ENCODE results near the gene E2F2. TPM values are rescaled to one million over a fixed set of nuclear protein-coding genes. Genes with fewer than 3 reads are reported as not detected.

E2F2 gene
- total and polyA plus RNA-seq, 2 of the 4 experiments (the other 2 are of a cell fraction) = 0.36 to 0.51 TPM

DNA sequence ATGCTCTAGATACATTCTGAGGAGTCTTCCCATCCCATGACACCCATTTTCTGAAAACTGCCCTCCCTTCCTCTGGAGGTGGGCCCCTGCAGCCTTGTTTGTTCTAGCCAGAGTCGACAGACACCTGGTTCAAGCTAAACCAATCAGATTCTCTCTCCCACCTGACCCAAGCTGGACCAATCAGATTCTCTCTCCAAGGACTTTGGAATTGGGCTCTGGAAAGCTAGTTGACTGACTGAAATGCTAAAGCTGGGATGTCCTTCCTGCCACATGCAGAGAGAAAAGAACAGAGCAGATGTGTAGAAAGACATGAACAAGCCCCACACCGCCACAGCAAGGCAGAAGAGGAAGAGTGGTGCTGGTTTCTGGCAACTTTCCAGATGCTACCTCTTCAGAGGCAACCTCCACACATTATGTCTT lies 71.7 kb downstream of the E2F2 start:
- BruUV-seq (replicated peaks) = no TSS peak
- no peak overlapping the region for H2BK20ac ChIP-seq (ENCODE audit: low read depth, low read length)
- H2BK15ac ChIP-seq (ENCODE audit: low read depth, low read length) = no peak overlapping the region
- H3K79me1 ChIP-seq (ENCODE audit: low read depth in 1 of 2, low read length in 2 of 2) = peaks cover 3 to 36% of the 10 kb centered on the region in 2 experiments
- H4K91ac ChIP-seq (ENCODE audit: insufficient read depth, low read depth, low read length) = no peak overlapping the region
- no peak overlapping the region for H2BK5ac ChIP-seq (ENCODE audit: low read depth, low read length, poor library complexity, severe bottlenecking)
- ChIA-PET CTCF (no interaction called here), POLR2A (ENCODE audit: unreplicated experiment) (no interaction called here)
- in situ Hi-C loops (cut with MboI; ENCODE audit: low sequenced_read_pairs) (no loop called here), dilution Hi-C loops (cut with HindIII; ENCODE audit: low sequenced_read_pairs, unreplicated experiment) (no loop called here), intact Hi-C loops (cut with micrococcal nuclease) (no loop called here)
- no peak overlapping the region for H3K14ac ChIP-seq (replicated peaks; ENCODE audit: low read depth, low read length)
- no peak overlapping the region for H3K23ac ChIP-seq (ENCODE audit: low read depth, low read length)
- WGBS, 2 experiments (ENCODE audit: extremely low coverage in 2 of 2, insufficient read length in 1 of 2) = no CpG with 5 or more reads among the region's 2 CpGs
- H4K5ac ChIP-seq (ENCODE audit: low read depth, low read length) = no peak overlapping the region
- no peak overlapping the region for H2AK9ac ChIP-seq (replicated peaks; ENCODE audit: low read depth, low read length, poor library complexity)
- no peak overlapping the region for H2BK120ac ChIP-seq (ENCODE audit: low read depth, low read length)
- H3K9me1 ChIP-seq (ENCODE audit: insufficient read depth, low read length) = peaks cover 13% of the 10 kb centered on the region
- H3K4me2 ChIP-seq (ENCODE audit: low read depth, low read length) = no peak overlapping the region
- H3K18ac ChIP-seq (ENCODE audit: low read depth, low read length) = no peak overlapping the region
- no peak overlapping the region for H3K27ac ChIP-seq (ENCODE audit: insufficient read depth, low read length)
- H4K8ac ChIP-seq (ENCODE audit: low read depth in 2 of 2, low read length in 2 of 2) = no peak overlapping the region
- H3K56ac ChIP-seq (ENCODE audit: extremely low read depth, insufficient read depth, low read length) = no peak overlapping the region
- no peak overlapping the region for H3K9ac ChIP-seq (ENCODE audit: low read depth, low read length)
- H3K4me3 ChIP-seq (ENCODE audit: insufficient read depth, low read depth, low read length) = no peak overlapping the region
- H3K9me3 ChIP-seq (ENCODE audit: control insufficient read depth, insufficient read depth, low read length) = no peaks in the 10 kb centered on the region
- H3K36me3 ChIP-seq (ENCODE audit: control insufficient read depth, insufficient read depth, low read length) = peaks cover 11% of the 10 kb centered on the region; the same call in 1 of the 2 replicates
- DNase-seq (no peak), ATAC-seq (ENCODE audit: low read depth) (no peak)
- H2AFZ ChIP-seq (replicated peaks; ENCODE audit: low read length, poor library complexity) = no peak overlapping the region
- no peak for TF ChIP-seq CEBPB (IDR thresholded peaks at IDR 0.05; ENCODE audit: low read depth, low read length)
- no peak for TF ChIP-seq MAZ (IDR thresholded peaks at IDR 0.05; ENCODE audit: borderline replicate concordance, low read depth, low read length)
- TF ChIP-seq RFX5 (IDR thresholded peaks at IDR 0.05; ENCODE audit: low read depth, low read length) = no peak
- no peak for TF ChIP-seq CHD1 (IDR thresholded peaks at IDR 0.05; ENCODE audit: low read depth, low read length)
- no peak overlapping the region for H2AK5ac ChIP-seq (ENCODE audit: low read depth, low read length)
- no peaks in the 10 kb centered on the region for H3K27me3 ChIP-seq (ENCODE audit: control insufficient read depth, insufficient read depth, low read length)
- no peaks in the 10 kb centered on the region for H3K4me1 ChIP-seq (ENCODE audit: control insufficient read depth, insufficient read depth, low read length)
- peaks cover 9% of the 10 kb centered on the region; the same call in 1 of the 2 replicates for H4K20me1 ChIP-seq (ENCODE audit: insufficient read depth, low read length)
- no peak overlapping the region for H3K4ac ChIP-seq (ENCODE audit: low read depth, low read length)

Other genes with a start within 250 kb of the E2F2 start
- gene HNRNPR, start 186.9 kb downstream of the E2F2 start, total RNA-seq (2012; rRNA removed) = 99.7 and 152 TPM in 2 replicates
- 107 and 111 TPM in 2 replicates for gene HNRNPR, start 186.9 kb downstream of the E2F2 start, polyA plus RNA-seq (2012; rRNA removed)
- gene ZNF436, start 161.4 kb downstream of the E2F2 start, total RNA-seq (2012; rRNA removed) = 14.3 and 15.8 TPM in 2 replicates
- 3.7 and 5.3 TPM in 2 replicates for gene ZNF436, start 161.4 kb downstream of the E2F2 start, polyA plus RNA-seq (2012; rRNA removed)
- gene TCEA3, start 106.5 kb downstream of the E2F2 start, total RNA-seq (2012; rRNA removed) = 3.0 and 3.3 TPM in 2 replicates
- gene TCEA3, start 106.5 kb downstream of the E2F2 start, polyA plus RNA-seq (2012; rRNA removed) = 5.4 and 6.3 TPM in 2 replicates
- gene ASAP3, start 47.1 kb downstream of the E2F2 start, total RNA-seq (2012; rRNA removed) = 15.3 and 18.6 TPM in 2 replicates
- gene ASAP3, start 47.1 kb downstream of the E2F2 start, polyA plus RNA-seq (2012; rRNA removed) = 16.9 and 18.8 TPM in 2 replicates
- gene ID3, start 28.3 kb upstream of the E2F2 start, total RNA-seq (2012; rRNA removed) = 109 and 171 TPM in 2 replicates
- 304 and 385 TPM in 2 replicates for gene ID3, start 28.3 kb upstream of the E2F2 start, polyA plus RNA-seq (2012; rRNA removed)
- 452 and 980 TPM in 2 replicates for gene RPL11, start 160.6 kb upstream of the E2F2 start, total RNA-seq (2012; rRNA removed)
- gene RPL11, start 160.6 kb upstream of the E2F2 start, polyA plus RNA-seq (2012; rRNA removed) = 1,692 and 1,751 TPM in 2 replicates
- 40.7 and 44.4 TPM in 2 replicates for gene ELOA, start 212.2 kb upstream of the E2F2 start, total RNA-seq (2012; rRNA removed)
- gene ELOA, start 212.2 kb upstream of the E2F2 start, polyA plus RNA-seq (2012; rRNA removed) = 19.5 and 22.9 TPM in 2 replicates
- 23.8 and 34.2 TPM in 2 replicates for gene PITHD1, start 247.2 kb upstream of the E2F2 start, total RNA-seq (2012; rRNA removed)
- 31.8 and 32.0 TPM in 2 replicates for gene PITHD1, start 247.2 kb upstream of the E2F2 start, polyA plus RNA-seq (2012; rRNA removed)

Data from IMR-90 (cell line).